H9 (cell line): ENCODE results near the gene CELA3B. TPM values are rescaled to one million over a fixed set of nuclear protein-coding genes. Genes with fewer than 3 reads are reported as not detected.
"Not testable (repeated sequence)": the region's sequence is repeated elsewhere in the genome, so short reads cannot be mapped to it uniquely, and the experiment has no call there.

Experiments used
- DNase-seq: peaks from one replicate; pipeline ENCODE4 v3.0.0-alpha.2; 2017
- H2AFZ ChIP-seq: one replicate; pipeline ENCODE4 v1.6.1; 2013; ENCODE audit warnings: mild to moderate bottlenecking, low read length, control low read depth, moderate library complexity
- H2AK5ac ChIP-seq: 2 replicates; pipeline ENCODE4 v1.6.1; 2013; ENCODE audit warnings: low read length, control low read depth, mixed read lengths; ENCODE audit not compliant: insufficient read length
- H2BK120ac ChIP-seq: one replicate; pipeline ENCODE4 v1.6.1; 2013; ENCODE audit warnings: low read depth, mild to moderate bottlenecking, low read length, control low read depth, inconsistent platforms; ENCODE audit not compliant: poor library complexity, severe bottlenecking
- H2BK12ac ChIP-seq: 2 replicates; pipeline ENCODE4 v1.6.1; 2013; ENCODE audit warnings: low read length, control low read depth, mixed read lengths, low read depth; ENCODE audit not compliant: insufficient read length
- H2BK15ac ChIP-seq: 2 replicates; pipeline ENCODE4 v1.6.1; 2013; ENCODE audit warnings: low read depth, low read length, control low read depth
- H2BK20ac ChIP-seq: one replicate; pipeline ENCODE4 v1.6.1; 2013; ENCODE audit warnings: low read depth, mild to moderate bottlenecking, low read length, control low read depth, inconsistent platforms; ENCODE audit not compliant: poor library complexity, severe bottlenecking
- H2BK5ac ChIP-seq: 2 replicates; pipeline ENCODE4 v1.6.1; 2013; ENCODE audit warnings: low read length, control low read depth, mixed read lengths; ENCODE audit not compliant: insufficient read length
- H3K14ac ChIP-seq: 2 replicates; pipeline ENCODE4 v1.6.1; 2013; ENCODE audit warnings: low read length, control low read depth; ENCODE audit not compliant: insufficient read depth
- H3K18ac ChIP-seq: 2 replicates; pipeline ENCODE4 v1.6.1; 2013; ENCODE audit warnings: low read depth, mild to moderate bottlenecking, mixed read lengths, low read length, control low read depth; ENCODE audit not compliant: insufficient read length
- H3K23ac ChIP-seq: 2 replicates; pipeline ENCODE4 v1.6.1; 2013; ENCODE audit warnings: low read length, control low read depth, mixed read lengths, low read depth; ENCODE audit not compliant: insufficient read length
- H3K23me2 ChIP-seq: 2 replicates; pipeline ENCODE4 v1.6.1; 2013; ENCODE audit warnings: low read depth, mild to moderate bottlenecking, mixed read lengths, low read length, control low read depth; ENCODE audit not compliant: insufficient read length, poor library complexity, severe bottlenecking
- H3K27ac ChIP-seq: 2 replicates; pipeline ENCODE4 v1.5.1; 2013; ENCODE audit warnings: low read length, control low read depth, mixed read lengths, low read depth; ENCODE audit not compliant: insufficient read length
- H3K27me3 ChIP-seq: 2 replicates; pipeline ENCODE4 v1.6.1; 2013; ENCODE audit warnings: low read length, control low read depth, inconsistent platforms; ENCODE audit not compliant: insufficient read depth
- H3K4ac ChIP-seq: 2 replicates; pipeline ENCODE4 v1.6.1; 2013; ENCODE audit warnings: low read depth, mild to moderate bottlenecking, control low read depth, inconsistent platforms, low read length, moderate library complexity
- H3K4me1 ChIP-seq: 2 replicates; pipeline ENCODE4 v1.6.1; 2013; ENCODE audit warnings: low read length, control low read depth, inconsistent platforms; ENCODE audit not compliant: insufficient read depth
- H3K4me2 ChIP-seq: 2 replicates; pipeline ENCODE4 v1.6.1; 2013; ENCODE audit warnings: low read length, control low read depth, mixed read lengths; ENCODE audit not compliant: insufficient read length, insufficient read depth
- H3K56ac ChIP-seq: 2 replicates; pipeline ENCODE4 v1.6.1; 2013; ENCODE audit warnings: low read depth, mild to moderate bottlenecking, mixed read lengths, low read length, control low read depth; ENCODE audit not compliant: insufficient read length
- H3K79me1 ChIP-seq: 2 replicates; pipeline ENCODE4 v1.6.1; 2013; ENCODE audit warnings: low read depth, mild to moderate bottlenecking, moderate library complexity, low read length, control low read depth, inconsistent platforms; ENCODE audit not compliant: insufficient read depth, poor library complexity, severe bottlenecking
- H3K79me2 ChIP-seq: 2 replicates; pipeline ENCODE4 v1.6.1; 2013; ENCODE audit warnings: low read length, control low read depth, inconsistent platforms; ENCODE audit not compliant: insufficient read depth
- H3K9ac ChIP-seq: 2 replicates; pipeline ENCODE4 v1.6.1; 2013; ENCODE audit warnings: low read length, control low read depth, mixed read lengths; ENCODE audit not compliant: insufficient read length; ENCODE audit errors: extremely low read depth
- H3K9me3 ChIP-seq: one replicate; pipeline ENCODE4 v1.6.1; 2013; ENCODE audit warnings: low read depth, low read length, inconsistent platforms; ENCODE audit not compliant: control insufficient read depth
- H3T11ph ChIP-seq: one replicate; pipeline ENCODE4 v1.6.1; 2013; ENCODE audit warnings: mild to moderate bottlenecking, low read length, control low read depth, inconsistent platforms
- H4K20me1 ChIP-seq: one replicate; pipeline ENCODE4 v1.6.1; 2013; ENCODE audit not compliant: control insufficient read depth, insufficient read length, insufficient read depth
- H4K5ac ChIP-seq: 2 replicates; pipeline ENCODE4 v1.6.1; 2013; ENCODE audit warnings: low read depth, mild to moderate bottlenecking, mixed read lengths, low read length, control low read depth; ENCODE audit not compliant: insufficient read length
- H4K8ac ChIP-seq: replicated peaks from 2 replicates; pipeline ENCODE4 v1.6.1; 2013; ENCODE audit warnings: low read length, control low read depth, mixed read lengths, low read depth; ENCODE audit not compliant: insufficient read length
- H4K91ac ChIP-seq: 2 replicates; pipeline ENCODE4 v1.6.1; 2013; ENCODE audit warnings: low read depth, mild to moderate bottlenecking, moderate library complexity, mixed read lengths, low read length, control low read depth; ENCODE audit not compliant: insufficient read length
- H3K27ac Mint-ChIP-seq, 3 experiments: 2 replicates in 2 of 3; 3 replicates in 1 of 3; pipeline ENCODE4 v1.8.0; 2020 to 2021; ENCODE audit warnings: mixed read lengths in 3 of 3, mild to moderate bottlenecking in 1 of 3, moderate library complexity in 1 of 3
- H3K27me3 Mint-ChIP-seq: 2 replicates; pipeline ENCODE4 v1.8.0; 2021; ENCODE audit warnings: low read depth, mild to moderate bottlenecking, moderate library complexity, mixed read lengths
- H3K36me3 Mint-ChIP-seq, 3 experiments: 2 replicates in 2 of 3; 3 replicates in 1 of 3; pipeline ENCODE4 v1.8.0; 2020 to 2021; ENCODE audit warnings: low read depth in 3 of 3, mixed read lengths in 3 of 3; ENCODE audit not compliant: insufficient read depth in 1 of 3
- H3K4me1 Mint-ChIP-seq, 2 experiments: 2 replicates each; pipeline ENCODE4 v1.8.0; 2020; ENCODE audit warnings: mixed read lengths in 2 of 2
- H3K4me3 Mint-ChIP-seq, 2 experiments: 2 replicates in 1 of 2; 3 replicates in 1 of 2; pipeline ENCODE4 v1.8.0; 2020 to 2021; ENCODE audit warnings: mild to moderate bottlenecking in 2 of 2, mixed read lengths in 2 of 2, moderate library complexity in 1 of 2
- H3K9me3 Mint-ChIP-seq, 2 experiments: 2 replicates in 1 of 2; 3 replicates in 1 of 2; pipeline ENCODE4 v1.8.0; 2020; ENCODE audit warnings: mild to moderate bottlenecking in 2 of 2, mixed read lengths in 2 of 2, moderate library complexity in 1 of 2
- WGBS: extraction: QIAGEN DNeasy Blood & Tissue Kit; methylation state at CpG from one replicate; pipeline ENCODE4 v1.1.7; 2013; ENCODE audit warnings: missing lambda C conversion rate, low lambda C conversion rate, mixed read lengths; ENCODE audit not compliant: insufficient read length; ENCODE audit errors: extremely low coverage; 5-methylcytosine and 5-hydroxymethylcytosine counted together
- total RNA-seq: library from RNA; stranded (reverse); gene quantifications from 2 replicates; pipeline ENCODE4 v1.2.1, GENCODE V29; 2021

The CELA3B gene
- total RNA-seq, 1 experiment from 2014 or later: not detected

DNA sequence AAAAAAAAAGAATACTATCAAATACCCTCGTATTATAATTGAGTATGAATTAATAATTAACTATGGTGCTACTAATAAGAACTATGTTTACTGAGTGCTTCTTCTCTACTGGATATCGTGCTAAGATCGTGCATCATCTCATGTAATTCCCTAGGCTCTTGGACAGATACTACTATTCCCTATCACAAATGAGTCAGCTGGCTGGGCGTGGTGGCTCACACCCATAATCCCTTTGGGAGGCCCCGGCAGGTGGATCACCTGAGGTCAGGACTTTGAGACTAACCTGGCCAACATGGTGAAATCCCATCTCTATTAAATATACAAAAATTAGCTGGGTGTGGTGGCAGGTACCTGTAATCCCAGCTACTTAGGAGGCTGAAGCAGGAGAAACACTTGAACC lies 9.1 kb downstream of the CELA3B start:
- H4K8ac ChIP-seq, H3K9ac ChIP-seq, H3K27me3 ChIP-seq, H3K4me2 ChIP-seq, H4K20me1 ChIP-seq, H3K56ac ChIP-seq, H2AFZ ChIP-seq, H3K9me3 ChIP-seq, H3K27ac ChIP-seq, H2AK5ac ChIP-seq, H3K18ac ChIP-seq, H3K14ac ChIP-seq, H4K91ac ChIP-seq, H3K27ac Mint-ChIP-seq, H3K4me1 Mint-ChIP-seq, H3K23ac ChIP-seq, H3K4me1 ChIP-seq, H2BK120ac ChIP-seq, H3K4ac ChIP-seq, H3K4me3 Mint-ChIP-seq, H2BK12ac ChIP-seq, H3K79me1 ChIP-seq, H3K27me3 Mint-ChIP-seq, H3K36me3 Mint-ChIP-seq, H3T11ph ChIP-seq, H2BK5ac ChIP-seq, H4K5ac ChIP-seq, H3K9me3 Mint-ChIP-seq, H3K79me2 ChIP-seq, H3K23me2 ChIP-seq, H2BK20ac ChIP-seq, H2BK15ac ChIP-seq, DNase-seq: not testable (repeated sequence)
- WGBS: no CpG with 5 or more reads among the region's 5 CpGs

DNA sequence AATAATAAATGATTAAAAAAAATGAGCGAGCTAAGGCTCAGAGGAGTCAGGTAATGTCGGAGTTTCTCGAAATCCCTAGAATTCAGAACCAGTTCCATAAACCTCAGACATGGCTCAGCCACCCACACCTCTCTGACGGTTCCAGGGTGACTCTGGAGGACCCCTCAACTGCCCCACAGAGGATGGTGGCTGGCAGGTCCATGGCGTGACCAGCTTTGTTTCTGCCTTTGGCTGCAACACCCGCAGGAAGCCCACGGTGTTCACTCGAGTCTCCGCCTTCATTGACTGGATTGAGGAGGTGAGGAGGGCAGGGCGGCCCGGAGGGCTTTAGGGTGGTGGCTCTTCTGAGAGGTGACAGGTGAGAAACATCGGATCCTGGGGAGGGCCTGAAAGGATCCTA lies 9.6 kb downstream of the CELA3B start:
- H3K4ac ChIP-seq, H2BK20ac ChIP-seq, H3K9me3 Mint-ChIP-seq, H3T11ph ChIP-seq, H4K8ac ChIP-seq, H2BK5ac ChIP-seq, H3K9ac ChIP-seq, H4K91ac ChIP-seq, H3K4me3 Mint-ChIP-seq, H3K9me3 ChIP-seq, H2BK120ac ChIP-seq, H4K5ac ChIP-seq, DNase-seq, H2AK5ac ChIP-seq, H3K23ac ChIP-seq, H3K27ac Mint-ChIP-seq, H3K4me2 ChIP-seq, H3K27me3 ChIP-seq, H3K79me2 ChIP-seq, H3K27me3 Mint-ChIP-seq, H4K20me1 ChIP-seq, H3K4me1 Mint-ChIP-seq, H3K56ac ChIP-seq, H3K23me2 ChIP-seq, H3K36me3 Mint-ChIP-seq, H2BK15ac ChIP-seq, H3K14ac ChIP-seq, H3K27ac ChIP-seq, H2AFZ ChIP-seq, H3K18ac ChIP-seq, H3K79me1 ChIP-seq, H2BK12ac ChIP-seq, H3K4me1 ChIP-seq: not testable (repeated sequence)
- WGBS: no CpG with 5 or more reads among the region's 12 CpGs
